Measurements from ENCODE around the gene ANKRD12.

Gene ANKRD12

DNA sequence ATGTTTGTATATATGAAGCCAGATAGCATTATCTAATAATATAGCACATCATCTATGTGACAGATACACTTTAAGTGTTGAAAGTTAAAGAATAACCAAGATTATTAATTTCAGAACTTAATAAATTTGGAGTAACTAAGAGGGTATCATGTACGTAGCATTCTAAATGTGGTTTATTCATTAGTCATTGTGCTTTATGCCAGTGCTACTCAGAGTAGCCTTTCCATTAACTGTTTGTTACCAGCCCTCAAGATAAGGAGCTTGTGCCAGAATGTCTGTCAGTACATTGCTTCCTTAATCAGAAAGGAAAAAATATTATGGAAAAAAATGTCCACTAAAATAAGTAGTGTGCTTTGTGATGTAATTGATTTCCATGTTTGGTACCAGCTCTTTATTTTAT lies 103.1 kb downstream of the ANKRD12 start:
- no peaks in the 10 kb centered on the region for H4K20me1 ChIP-seq (ENCODE audit: control insufficient read depth, insufficient read depth, low read depth, low read length)

DNA sequence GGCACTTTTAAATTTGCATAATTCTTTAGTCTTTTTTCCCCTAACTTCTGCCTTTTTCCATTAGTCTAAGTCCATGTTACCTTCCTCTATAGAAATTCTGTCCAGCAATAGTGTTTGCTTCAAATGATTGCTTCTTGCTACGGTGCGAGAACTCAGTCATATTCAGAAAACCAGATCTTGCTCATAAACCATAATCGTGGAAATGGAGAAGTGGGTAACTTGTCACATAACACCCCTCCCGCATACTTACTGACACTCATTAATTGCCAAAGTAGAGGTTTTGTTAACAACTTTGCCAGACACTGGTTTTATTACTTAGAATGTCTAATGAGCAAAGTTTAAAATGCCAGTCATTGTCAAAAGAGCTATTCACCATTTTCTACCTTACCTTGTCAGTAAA lies 103.7 kb downstream of the ANKRD12 start:
- no peaks in the 10 kb centered on the region for H3K79me2 ChIP-seq (ENCODE audit: control insufficient read depth, low read length)
- H3K4me3 ChIP-seq (ENCODE audit: low read length) = no peak overlapping the region
- H3K36me3 ChIP-seq (ENCODE audit: control insufficient read depth, low read length) = peaks cover 3% of the 10 kb centered on the region
- no peaks in the 10 kb centered on the region for H3F3A ChIP-seq (ENCODE audit: control insufficient read depth, insufficient read depth)
- no peaks in the 10 kb centered on the region for H3K9me2 ChIP-seq (replicated peaks; ENCODE audit: control insufficient read depth, low read length)
- H3K27me3 ChIP-seq (ENCODE audit: control insufficient read depth, low read length) = no peaks in the 10 kb centered on the region
- H3K9me3 ChIP-seq (ENCODE audit: control insufficient read depth, insufficient read depth, low read length) = no peaks in the 10 kb centered on the region
- H3K4me2 ChIP-seq (ENCODE audit: low read length) = no peak overlapping the region
- no peak for TF ChIP-seq EZH2phosphoT487 (IDR thresholded peaks at IDR 0.05; ENCODE audit: borderline replicate concordance, low read length)
- TF ChIP-seq, protein P1, sequence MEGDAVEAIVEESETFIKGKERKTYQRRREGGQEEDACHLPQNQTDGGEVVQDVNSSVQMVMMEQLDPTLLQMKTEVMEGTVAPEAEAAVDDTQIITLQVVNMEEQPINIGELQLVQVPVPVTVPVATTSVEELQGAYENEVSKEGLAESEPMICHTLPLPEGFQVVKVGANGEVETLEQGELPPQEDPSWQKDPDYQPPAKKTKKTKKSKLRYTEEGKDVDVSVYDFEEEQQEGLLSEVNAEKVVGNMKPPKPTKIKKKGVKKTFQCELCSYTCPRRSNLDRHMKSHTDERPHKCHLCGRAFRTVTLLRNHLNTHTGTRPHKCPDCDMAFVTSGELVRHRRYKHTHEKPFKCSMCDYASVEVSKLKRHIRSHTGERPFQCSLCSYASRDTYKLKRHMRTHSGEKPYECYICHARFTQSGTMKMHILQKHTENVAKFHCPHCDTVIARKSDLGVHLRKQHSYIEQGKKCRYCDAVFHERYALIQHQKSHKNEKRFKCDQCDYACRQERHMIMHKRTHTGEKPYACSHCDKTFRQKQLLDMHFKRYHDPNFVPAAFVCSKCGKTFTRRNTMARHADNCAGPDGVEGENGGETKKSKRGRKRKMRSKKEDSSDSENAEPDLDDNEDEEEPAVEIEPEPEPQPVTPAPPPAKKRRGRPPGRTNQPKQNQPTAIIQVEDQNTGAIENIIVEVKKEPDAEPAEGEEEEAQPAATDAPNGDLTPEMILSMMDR (IDR thresholded peaks at IDR 0.05; ENCODE audit: low read depth, low read length, poor library complexity, severe bottlenecking) = no peak
- H4K20me1 ChIP-seq (ENCODE audit: control insufficient read depth, insufficient read depth, low read depth, low read length) = no peaks in the 10 kb centered on the region
- H3K27ac ChIP-seq (ENCODE audit: low read depth, low read length) = no peak overlapping the region
- H3K4me1 ChIP-seq (ENCODE audit: control insufficient read depth, low read length) = peaks cover 4% of the 10 kb centered on the region; the same call in 1 of the 2 replicates

More for the DNA sequence above, 103.1 kb downstream of the ANKRD12 start:
- no peak for TF ChIP-seq EZH2phosphoT487 (IDR thresholded peaks at IDR 0.05; ENCODE audit: borderline replicate concordance, low read length)
- TF ChIP-seq, protein P1 (IDR thresholded peaks at IDR 0.05; ENCODE audit: low read depth, low read length, poor library complexity, severe bottlenecking) = no peak
- Histone ChIP-seq H3K9me2 (replicated peaks; ENCODE audit: control insufficient read depth, low read length) (no peaks in the 10 kb centered on the region), H3K4me3 (ENCODE audit: low read length) (no peak overlapping the region), H3K9me3 (ENCODE audit: control insufficient read depth, insufficient read depth, low read length) (no peaks in the 10 kb centered on the region), H3K27ac (ENCODE audit: low read depth, low read length) (no peak overlapping the region), H3K79me2 (ENCODE audit: control insufficient read depth, low read length) (no peaks in the 10 kb centered on the region), H3K27me3 (ENCODE audit: control insufficient read depth, low read length) (no peaks in the 10 kb centered on the region), H3K4me1 (ENCODE audit: control insufficient read depth, low read length) (peaks cover 4% of the 10 kb centered on the region; the same call in 1 of the 2 replicates), H3K36me3 (ENCODE audit: control insufficient read depth, low read length) (peaks cover 7% of the 10 kb centered on the region), H3F3A (ENCODE audit: control insufficient read depth, insufficient read depth) (no peaks in the 10 kb centered on the region), H3K4me2 (ENCODE audit: low read length) (no peak overlapping the region)

DNA sequence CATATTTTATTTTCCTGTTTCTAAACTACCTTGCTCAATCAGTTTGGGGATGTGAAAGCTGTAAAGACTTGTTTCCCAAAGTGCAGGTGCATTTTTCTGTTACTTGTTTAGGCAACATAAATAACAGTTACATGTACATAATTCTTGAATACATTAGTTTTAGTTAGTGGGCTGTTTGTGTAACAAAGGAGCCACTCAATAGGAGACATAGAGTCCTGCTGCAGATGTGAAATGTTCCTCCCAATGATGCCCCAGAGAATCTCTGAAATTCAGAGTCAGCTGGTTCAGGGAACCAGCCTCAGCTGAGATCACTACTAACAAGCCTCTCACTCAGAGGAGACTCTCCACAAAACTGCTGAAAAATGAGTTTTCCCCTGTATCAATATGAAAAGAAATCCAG lies 106.4 kb downstream of the ANKRD12 start:
- Histone ChIP-seq H3K4me1 (ENCODE audit: control insufficient read depth, low read length) (peaks cover 4% of the 10 kb centered on the region; the same call in 1 of the 2 replicates), H3K4me2 (ENCODE audit: low read length) (no peak overlapping the region), H3K27ac (ENCODE audit: low read depth, low read length) (no peak overlapping the region), H3F3A (ENCODE audit: control insufficient read depth, insufficient read depth) (no peaks in the 10 kb centered on the region), H3K27me3 (ENCODE audit: control insufficient read depth, low read length) (no peaks in the 10 kb centered on the region), H3K36me3 (ENCODE audit: control insufficient read depth, low read length) (peaks cover 3% of the 10 kb centered on the region), H3K79me2 (ENCODE audit: control insufficient read depth, low read length) (no peaks in the 10 kb centered on the region), H3K9me2 (replicated peaks; ENCODE audit: control insufficient read depth, low read length) (no peaks in the 10 kb centered on the region), H3K9me3 (ENCODE audit: control insufficient read depth, insufficient read depth, low read length) (no peaks in the 10 kb centered on the region), H3K4me3 (ENCODE audit: low read length) (no peak overlapping the region), H4K20me1 (ENCODE audit: control insufficient read depth, insufficient read depth, low read depth, low read length) (no peaks in the 10 kb centered on the region)
- no peak for TF ChIP-seq EZH2phosphoT487 (IDR thresholded peaks at IDR 0.05; ENCODE audit: borderline replicate concordance, low read length)
- TF ChIP-seq, protein P1 (IDR thresholded peaks at IDR 0.05; ENCODE audit: low read depth, low read length, poor library complexity, severe bottlenecking) = no peak

Data from DOHH2 (cell line).